ENCODE measurements around the gene IMMP1L.

Gene IMMP1L

GRCh38 chr11:31424652-31425051 is 84.8 kb downstream of the IMMP1L start:
- H3K4me3 ChIP-seq (ENCODE audit: low read depth, low read length) = no peak overlapping the region
- DNase-seq (ENCODE audit: low read depth) = no peak
- TF ChIP-seq, protein P1, sequence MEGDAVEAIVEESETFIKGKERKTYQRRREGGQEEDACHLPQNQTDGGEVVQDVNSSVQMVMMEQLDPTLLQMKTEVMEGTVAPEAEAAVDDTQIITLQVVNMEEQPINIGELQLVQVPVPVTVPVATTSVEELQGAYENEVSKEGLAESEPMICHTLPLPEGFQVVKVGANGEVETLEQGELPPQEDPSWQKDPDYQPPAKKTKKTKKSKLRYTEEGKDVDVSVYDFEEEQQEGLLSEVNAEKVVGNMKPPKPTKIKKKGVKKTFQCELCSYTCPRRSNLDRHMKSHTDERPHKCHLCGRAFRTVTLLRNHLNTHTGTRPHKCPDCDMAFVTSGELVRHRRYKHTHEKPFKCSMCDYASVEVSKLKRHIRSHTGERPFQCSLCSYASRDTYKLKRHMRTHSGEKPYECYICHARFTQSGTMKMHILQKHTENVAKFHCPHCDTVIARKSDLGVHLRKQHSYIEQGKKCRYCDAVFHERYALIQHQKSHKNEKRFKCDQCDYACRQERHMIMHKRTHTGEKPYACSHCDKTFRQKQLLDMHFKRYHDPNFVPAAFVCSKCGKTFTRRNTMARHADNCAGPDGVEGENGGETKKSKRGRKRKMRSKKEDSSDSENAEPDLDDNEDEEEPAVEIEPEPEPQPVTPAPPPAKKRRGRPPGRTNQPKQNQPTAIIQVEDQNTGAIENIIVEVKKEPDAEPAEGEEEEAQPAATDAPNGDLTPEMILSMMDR (IDR thresholded peaks at IDR 0.05; ENCODE audit: insufficient read depth, low read depth, low read length, missing control alignments) = no peak

DNA sequence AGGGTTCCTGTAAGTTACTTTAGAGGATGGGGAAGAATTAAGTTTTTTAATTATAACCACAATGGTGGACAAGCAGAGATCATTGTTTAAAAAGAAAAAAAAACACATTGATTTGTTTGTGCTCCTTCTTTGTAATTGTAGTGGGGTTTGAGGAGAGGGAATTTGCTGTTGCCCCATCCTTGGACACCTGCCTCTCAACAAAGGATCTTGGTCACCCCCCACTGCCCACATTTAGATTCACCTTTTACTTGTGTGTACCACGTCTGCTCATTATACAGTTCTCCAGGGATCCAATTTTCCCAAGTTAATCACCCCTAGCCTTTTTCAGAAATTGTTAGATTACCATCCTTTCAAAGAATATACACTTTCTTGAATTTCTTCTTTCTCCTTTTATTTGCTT is 86.7 kb downstream of the IMMP1L start:
- DNase-seq (ENCODE audit: low read depth) = no peak
- TF ChIP-seq, protein P1 (IDR thresholded peaks at IDR 0.05; ENCODE audit: insufficient read depth, low read depth, low read length, missing control alignments) = no peak

GRCh38 chr11:31421820-31422219 is 87.6 kb downstream of the IMMP1L start:
- H3K4me3 ChIP-seq (ENCODE audit: low read depth, low read length) = no peak overlapping the region
- DNase-seq (ENCODE audit: low read depth) = no peak
- TF ChIP-seq, protein P1 (IDR thresholded peaks at IDR 0.05; ENCODE audit: insufficient read depth, low read depth, low read length, missing control alignments) = no peak

More for the DNA sequence above, 86.7 kb downstream of the IMMP1L start:
- H3K4me3 ChIP-seq (ENCODE audit: low read depth, low read length) = no peak overlapping the region

- H3K4me3 ChIP-seq (ENCODE audit: low read depth, low read length) = no peak overlapping the region
- DNase-seq (ENCODE audit: low read depth) = no peak
- TF ChIP-seq, protein P1 (IDR thresholded peaks at IDR 0.05; ENCODE audit: insufficient read depth, low read depth, low read length, missing control alignments) = no peak
Observed at GRCh38 chr11:31419669-31420068, 89.8 kb downstream of the IMMP1L start.

DNA sequence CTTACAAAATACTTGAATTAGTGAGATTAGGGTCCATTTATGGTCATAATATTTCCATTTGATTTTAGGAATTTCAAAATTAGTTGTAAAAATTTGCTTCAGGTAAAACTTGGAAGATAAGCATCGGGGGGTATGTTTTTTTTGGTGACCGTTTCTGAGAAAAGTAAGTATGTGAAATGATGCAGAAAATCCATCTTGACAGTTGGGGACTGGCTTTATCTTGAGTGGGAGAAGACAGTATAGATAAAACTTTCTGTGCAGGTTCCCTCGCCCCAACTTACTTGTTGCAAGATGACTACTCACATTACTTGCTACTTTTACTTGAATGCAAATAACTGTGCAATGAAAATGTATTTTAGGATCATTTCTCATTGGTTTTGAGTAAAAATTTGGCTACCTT is 90.3 kb downstream of the IMMP1L start:
- TF ChIP-seq, protein P1 (IDR thresholded peaks at IDR 0.05; ENCODE audit: insufficient read depth, low read depth, low read length, missing control alignments) = no peak
- DNase-seq (ENCODE audit: low read depth) = no peak
- H3K4me3 ChIP-seq (ENCODE audit: low read depth, low read length) = no peak overlapping the region

- no peak for DNase-seq (ENCODE audit: low read depth)
- TF ChIP-seq, protein P1 (IDR thresholded peaks at IDR 0.05; ENCODE audit: insufficient read depth, low read depth, low read length, missing control alignments) = no peak
- H3K4me3 ChIP-seq (ENCODE audit: low read depth, low read length) = no peak overlapping the region
Observed at GRCh38 chr11:31417816-31418215, 91.6 kb downstream of the IMMP1L start.

- TF ChIP-seq, protein P1 (IDR thresholded peaks at IDR 0.05; ENCODE audit: insufficient read depth, low read depth, low read length, missing control alignments) = no peak
- H3K4me3 ChIP-seq (ENCODE audit: low read depth, low read length) = no peak overlapping the region
- no peak for DNase-seq (ENCODE audit: low read depth)
Observed at GRCh38 chr11:31417357-31417756, 92.1 kb downstream of the IMMP1L start.

All from GM12865 (cell line).